PC-9 (cell line): ENCODE measurements around the gene SF1. TPM values are rescaled to one million over a fixed set of nuclear protein-coding genes. Genes with fewer than 3 reads are reported as not detected.

Source experiments
- BruUV-seq: library from RNA; stranded (reverse); fragments of 400-500 nt; replicated peaks from 2 replicates; lab custom pipeline; 2021; lab: Mats Ljungman, UMichigan
- CTCF ChIA-PET: fragments of 300-600 bp; sonication (Branson Sonifier 250); formaldehyde crosslinking; loops from one replicate; lab custom pipeline; 2022; ENCODE audit warnings: antibody characterized with exemption; lab: Charles Lee
- POLR2A ChIA-PET: fragments of 300-600 bp; sonication (Branson Sonifier 250); formaldehyde crosslinking; loops from one replicate; lab custom pipeline; 2022; ENCODE audit warnings: antibody characterized with exemption; ENCODE audit not compliant: unreplicated experiment; lab: Charles Lee
- DNase-seq, 2 experiments: peaks; one replicate each; pipeline versions ENCODE4 v3.0.0 to v3.0.0-alpha.2; 2015 to 2022; ENCODE audit warnings: mixed read lengths in 1 of 2
- H2AFZ ChIP-seq: fragments of 200-600 bp; sonication (generic); 2 replicates; pipeline ENCODE4 v1.8.1; 2017; ENCODE audit warnings: antibody characterized with exemption
- H3F3A ChIP-seq: fragments of 200-600 bp; sonication (generic); 2 replicates; pipeline ENCODE4 v1.8.1; 2017; ENCODE audit warnings: antibody characterized with exemption, mild to moderate bottlenecking, low read depth; ENCODE audit not compliant: insufficient read depth
- H3K27ac ChIP-seq: fragments of 200-600 bp; sonication (generic); 2 replicates; pipeline ENCODE4 v1.6.1; 2016; ENCODE audit warnings: mixed run types
- H3K27me3 ChIP-seq: fragments of 200-600 bp; sonication (generic); 2 replicates; pipeline ENCODE4 v1.6.1; 2016; ENCODE audit warnings: low read depth, mixed run types; ENCODE audit not compliant: insufficient read depth
- H3K36me3 ChIP-seq: fragments of 200-600 bp; sonication (generic); 2 replicates; pipeline ENCODE4 v1.6.1; 2016; ENCODE audit warnings: low read depth, mixed run types
- H3K4me1 ChIP-seq: fragments of 200-600 bp; sonication (generic); replicated peaks from 2 replicates; pipeline ENCODE4 v1.6.1; 2016; ENCODE audit warnings: mixed run types; ENCODE audit not compliant: insufficient read depth
- H3K4me2 ChIP-seq: fragments of 200-600 bp; sonication (generic); 2 replicates; pipeline ENCODE4 v1.6.1; 2017; ENCODE audit warnings: mixed run types
- H3K4me3 ChIP-seq: fragments of 200-600 bp; sonication (generic); 2 replicates; pipeline ENCODE4 v1.6.1; 2016; ENCODE audit warnings: mixed run types
- H3K79me2 ChIP-seq: fragments of 200-600 bp; sonication (generic); 2 replicates; pipeline ENCODE4 v1.6.1; 2017; ENCODE audit warnings: low read depth, mixed run types
- H3K9me2 ChIP-seq: fragments of 200-600 bp; sonication (generic); 2 replicates; pipeline ENCODE4 v1.8.1; 2017; ENCODE audit warnings: mild to moderate bottlenecking; ENCODE audit not compliant: insufficient read depth
- H3K9me3 ChIP-seq: fragments of 200-600 bp; sonication (generic); 2 replicates; pipeline ENCODE4 v1.8.1; 2016; ENCODE audit warnings: low read depth; ENCODE audit not compliant: insufficient read depth
- H4K20me1 ChIP-seq: fragments of 200-600 bp; sonication (generic); 2 replicates; pipeline ENCODE4 v1.8.1; 2017; ENCODE audit not compliant: insufficient read depth
- CTCF ChIP-seq: fragments of 200-600 bp; sonication (generic); conservative IDR thresholded peaks from 2 replicates; pipeline ENCODE4 v1.6.1; 2017; ENCODE audit warnings: mixed run types, antibody characterized with exemption, mild to moderate bottlenecking, moderate library complexity
- EZH2 ChIP-seq: fragments of 200-600 bp; sonication (generic); IDR thresholded peaks from 2 replicates; pipeline ENCODE4 v1.8.0; 2017; ENCODE audit warnings: antibody characterized with exemption, low read depth
- intact Hi-C: fragments of 100-400 bp; cut with micrococcal nuclease; formaldehyde crosslinking; loops from one replicate; pipeline ENCODE4 v1.10.0; 2022; ENCODE audit not compliant: unreplicated experiment
- total RNA-seq: library from RNA; stranded (reverse); gene quantifications from 2 replicates; pipeline ENCODE4 v1.2.3, GENCODE V29; 2021

Gene SF1
- total RNA-seq, 1 experiment from 2014 or later, result 336 TPM

GRCh38 chr11:64754919-64755662, 23.3 kb downstream of the SF1 start:
- H3K4me2 ChIP-seq, result no peak overlapping the region
- ChIA-PET POLR2A (no interaction called here), CTCF (interaction anchor here (0.6 kb wide), 1 partner anchor 22 kb away, joined by 3 read pairs; no protein-coding TSS in a partner anchor)
- intact Hi-C loops, result no loop called here
- TF ChIP-seq EZH2 (no peak), CTCF (no peak)
- no peak overlapping the region for H2AFZ ChIP-seq
- H3K9me2 ChIP-seq, result no peaks in the 10 kb centered on the region
- H4K20me1 ChIP-seq, result no peaks in the 10 kb centered on the region; the same call in 1 of the 2 replicates
- peaks cover 17% of the 10 kb centered on the region for H3F3A ChIP-seq
- no peak overlapping the region for H3K4me3 ChIP-seq
- DNase-seq, result no peak
- no peak overlapping the region for H3K27ac ChIP-seq
- H3K79me2 ChIP-seq, result no peaks in the 10 kb centered on the region
- no peaks in the 10 kb centered on the region for H3K4me1 ChIP-seq
- BruUV-seq, result no TSS peak
- no peaks in the 10 kb centered on the region for H3K27me3 ChIP-seq
- H3K36me3 ChIP-seq, result no peaks in the 10 kb centered on the region
- H3K9me3 ChIP-seq, result no peaks in the 10 kb centered on the region

GRCh38 chr11:64754124-64754918, 24.0 kb downstream of the SF1 start:
- peaks cover 12% of the 10 kb centered on the region; the same call in 1 of the 2 replicates for H3F3A ChIP-seq
- no peak overlapping the region for H2AFZ ChIP-seq
- H3K9me3 ChIP-seq, result no peaks in the 10 kb centered on the region
- CTCF ChIA-PET, result no interaction called here
- BruUV-seq, result no TSS peak
- POLR2A ChIA-PET, result no interaction called here
- no peaks in the 10 kb centered on the region for H4K20me1 ChIP-seq
- H3K4me3 ChIP-seq, result no peak overlapping the region
- no peak overlapping the region for H3K27ac ChIP-seq
- no peaks in the 10 kb centered on the region for H3K27me3 ChIP-seq
- TF ChIP-seq CTCF (no peak), EZH2 (no peak)
- H3K9me2 ChIP-seq, result no peaks in the 10 kb centered on the region
- H3K4me1 ChIP-seq, result no peaks in the 10 kb centered on the region
- DNase-seq, result no peak
- no peak overlapping the region for H3K4me2 ChIP-seq
- no peaks in the 10 kb centered on the region for H3K36me3 ChIP-seq
- H3K79me2 ChIP-seq, result no peaks in the 10 kb centered on the region
- intact Hi-C loops, result no loop called here

- Histone ChIP-seq H3K4me2 (no peak overlapping the region), H2AFZ (no peak overlapping the region), H3F3A (peaks cover 12% of the 10 kb centered on the region; the same call in 1 of the 2 replicates), H3K9me2 (no peaks in the 10 kb centered on the region), H3K27ac (no peak overlapping the region), H4K20me1 (no peaks in the 10 kb centered on the region), H3K36me3 (no peaks in the 10 kb centered on the region), H3K9me3 (no peaks in the 10 kb centered on the region), H3K4me3 (no peak overlapping the region), H3K4me1 (no peaks in the 10 kb centered on the region), H3K79me2 (no peaks in the 10 kb centered on the region), H3K27me3 (no peaks in the 10 kb centered on the region)
- BruUV-seq, result no TSS peak
- TF ChIP-seq EZH2 (no peak), CTCF (no peak)
- DNase-seq, result no peak
- ChIA-PET POLR2A (no interaction called here), CTCF (no interaction called here)
- intact Hi-C loops, result no loop called here
Observed at GRCh38 chr11:64753380-64754123, 24.8 kb downstream of the SF1 start.
